ENCODE measurements around the gene ZBTB32. TPM values are rescaled to one million over a fixed set of nuclear protein-coding genes. Genes with fewer than 3 reads are reported as not detected.

Gene ZBTB32
- polyA plus RNA-seq, 2 of the 4 experiments (the other 2 are of a cell fraction), result not detected

Other genes with a start within 250 kb of the ZBTB32 start
- gene KRTDAP, start 214.1 kb upstream of the ZBTB32 start, polyA plus RNA-seq (2011; rRNA removed), result not detected in 2 replicates
- gene KRTDAP, start 214.1 kb upstream of the ZBTB32 start, polyA plus RNA-seq (2017; fragmentation: RNase III; extraction: RNeasy Plus Mini Kit Qiagen cat#74134 plus additional on column Dnase treatment), result not detected in 3 replicates
- gene DMKN, start 190.9 kb upstream of the ZBTB32 start, polyA plus RNA-seq (2011; rRNA removed), result 18.0 and 21.5 TPM in 2 replicates
- gene DMKN, start 190.9 kb upstream of the ZBTB32 start, polyA plus RNA-seq (2017; fragmentation: RNase III; extraction: RNeasy Plus Mini Kit Qiagen cat#74134 plus additional on column Dnase treatment), result 37.0 to 41.6 TPM (median 40.6 TPM) in 3 replicates
- gene SBSN, start 176.2 kb upstream of the ZBTB32 start, polyA plus RNA-seq (2011; rRNA removed), result 0.28 TPM in 2 replicates
- 0.67 to 1.1 TPM (median 0.89 TPM) in 3 replicates for gene SBSN, start 176.2 kb upstream of the ZBTB32 start, polyA plus RNA-seq (2017; fragmentation: RNase III; extraction: RNeasy Plus Mini Kit Qiagen cat#74134 plus additional on column Dnase treatment)
- not detected in 2 replicates for gene GAPDHS, start 171.1 kb upstream of the ZBTB32 start, polyA plus RNA-seq (2011; rRNA removed)
- gene GAPDHS, start 171.1 kb upstream of the ZBTB32 start, polyA plus RNA-seq (2017; fragmentation: RNase III; extraction: RNeasy Plus Mini Kit Qiagen cat#74134 plus additional on column Dnase treatment), result not detected in 3 replicates
- 335 and 446 TPM in 2 replicates for gene TMEM147, start 158.9 kb upstream of the ZBTB32 start, polyA plus RNA-seq (2011; rRNA removed)
- gene TMEM147, start 158.9 kb upstream of the ZBTB32 start, polyA plus RNA-seq (2017; fragmentation: RNase III; extraction: RNeasy Plus Mini Kit Qiagen cat#74134 plus additional on column Dnase treatment), result 257 to 282 TPM (median 257 TPM) in 3 replicates
- not detected in 2 replicates for gene ATP4A, start 140.9 kb upstream of the ZBTB32 start, polyA plus RNA-seq (2011; rRNA removed)
- gene ATP4A, start 140.9 kb upstream of the ZBTB32 start, polyA plus RNA-seq (2017; fragmentation: RNase III; extraction: RNeasy Plus Mini Kit Qiagen cat#74134 plus additional on column Dnase treatment), result 0.05 TPM in 1 of 3 replicates, not detected in the others
- gene PMIS2, start 118.4 kb upstream of the ZBTB32 start, polyA plus RNA-seq (2011; rRNA removed), result not detected in 2 replicates
- not detected in 3 replicates for gene PMIS2, start 118.4 kb upstream of the ZBTB32 start, polyA plus RNA-seq (2017; fragmentation: RNase III; extraction: RNeasy Plus Mini Kit Qiagen cat#74134 plus additional on column Dnase treatment)
- gene HAUS5, start 91.8 kb upstream of the ZBTB32 start, polyA plus RNA-seq (2011; rRNA removed), result 7.2 and 7.3 TPM in 2 replicates
- 16.0 to 17.6 TPM (median 16.1 TPM) in 3 replicates for gene HAUS5, start 91.8 kb upstream of the ZBTB32 start, polyA plus RNA-seq (2017; fragmentation: RNase III; extraction: RNeasy Plus Mini Kit Qiagen cat#74134 plus additional on column Dnase treatment)
- 62.1 and 80.4 TPM in 2 replicates for gene RBM42, start 75.5 kb upstream of the ZBTB32 start, polyA plus RNA-seq (2011; rRNA removed)
- 124 to 131 TPM (median 128 TPM) in 3 replicates for gene RBM42, start 75.5 kb upstream of the ZBTB32 start, polyA plus RNA-seq (2017; fragmentation: RNase III; extraction: RNeasy Plus Mini Kit Qiagen cat#74134 plus additional on column Dnase treatment)
- 0.15 and 0.36 TPM in 2 replicates for gene ETV2, start 62.8 kb upstream of the ZBTB32 start, polyA plus RNA-seq (2011; rRNA removed)
- 1.1 to 1.3 TPM (median 1.1 TPM) in 3 replicates for gene ETV2, start 62.8 kb upstream of the ZBTB32 start, polyA plus RNA-seq (2017; fragmentation: RNase III; extraction: RNeasy Plus Mini Kit Qiagen cat#74134 plus additional on column Dnase treatment)
- gene COX6B1, start 56.2 kb upstream of the ZBTB32 start, polyA plus RNA-seq (2011; rRNA removed), result 749 and 1,115 TPM in 2 replicates
- 1,179 to 1,276 TPM (median 1,260 TPM) in 3 replicates for gene COX6B1, start 56.2 kb upstream of the ZBTB32 start, polyA plus RNA-seq (2017; fragmentation: RNase III; extraction: RNeasy Plus Mini Kit Qiagen cat#74134 plus additional on column Dnase treatment)
- gene UPK1A, start 38.0 kb upstream of the ZBTB32 start, polyA plus RNA-seq (2011; rRNA removed), result 0.78 and 1.4 TPM in 2 replicates
- 0.37 to 0.44 TPM (median 0.39 TPM) in 3 replicates for gene UPK1A, start 38.0 kb upstream of the ZBTB32 start, polyA plus RNA-seq (2017; fragmentation: RNase III; extraction: RNeasy Plus Mini Kit Qiagen cat#74134 plus additional on column Dnase treatment)
- 17.8 and 25.1 TPM in 2 replicates for gene KMT2B, start 13.4 kb downstream of the ZBTB32 start, polyA plus RNA-seq (2011; rRNA removed)
- 39.4 to 40.8 TPM (median 39.9 TPM) in 3 replicates for gene KMT2B, start 13.4 kb downstream of the ZBTB32 start, polyA plus RNA-seq (2017; fragmentation: RNase III; extraction: RNeasy Plus Mini Kit Qiagen cat#74134 plus additional on column Dnase treatment)
- gene IGFLR1, start 37.9 kb downstream of the ZBTB32 start, polyA plus RNA-seq (2011; rRNA removed), result 5.7 and 6.4 TPM in 2 replicates
- gene IGFLR1, start 37.9 kb downstream of the ZBTB32 start, polyA plus RNA-seq (2017; fragmentation: RNase III; extraction: RNeasy Plus Mini Kit Qiagen cat#74134 plus additional on column Dnase treatment), result 13.4 to 15.9 TPM (median 14.4 TPM) in 3 replicates
- gene U2AF1L4, start 40.9 kb downstream of the ZBTB32 start, polyA plus RNA-seq (2011; rRNA removed), result 29.6 and 41.1 TPM in 2 replicates
- gene U2AF1L4, start 40.9 kb downstream of the ZBTB32 start, polyA plus RNA-seq (2017; fragmentation: RNase III; extraction: RNeasy Plus Mini Kit Qiagen cat#74134 plus additional on column Dnase treatment), result 39.0 to 45.6 TPM (median 42.8 TPM) in 3 replicates
- gene PSENEN, start 41.1 kb downstream of the ZBTB32 start, polyA plus RNA-seq (2011; rRNA removed), result 111 and 133 TPM in 2 replicates
- gene PSENEN, start 41.1 kb downstream of the ZBTB32 start, polyA plus RNA-seq (2017; fragmentation: RNase III; extraction: RNeasy Plus Mini Kit Qiagen cat#74134 plus additional on column Dnase treatment), result 191 to 203 TPM (median 197 TPM) in 3 replicates
- gene LIN37, start 44.0 kb downstream of the ZBTB32 start, polyA plus RNA-seq (2011; rRNA removed), result 8.1 and 11.5 TPM in 2 replicates
- gene LIN37, start 44.0 kb downstream of the ZBTB32 start, polyA plus RNA-seq (2017; fragmentation: RNase III; extraction: RNeasy Plus Mini Kit Qiagen cat#74134 plus additional on column Dnase treatment), result 20.4 to 23.1 TPM (median 22.0 TPM) in 3 replicates
- 0.12 and 0.16 TPM in 2 replicates for gene HSPB6, start 52.5 kb downstream of the ZBTB32 start, polyA plus RNA-seq (2011; rRNA removed)
- gene HSPB6, start 52.5 kb downstream of the ZBTB32 start, polyA plus RNA-seq (2017; fragmentation: RNase III; extraction: RNeasy Plus Mini Kit Qiagen cat#74134 plus additional on column Dnase treatment), result 0.11 to 0.28 TPM (median 0.26 TPM) in 3 replicates
- 19.5 and 30.8 TPM in 2 replicates for gene PROSER3, start 53.6 kb downstream of the ZBTB32 start, polyA plus RNA-seq (2011; rRNA removed)
- gene PROSER3, start 53.6 kb downstream of the ZBTB32 start, polyA plus RNA-seq (2017; fragmentation: RNase III; extraction: RNeasy Plus Mini Kit Qiagen cat#74134 plus additional on column Dnase treatment), result 24.4 to 27.6 TPM (median 25.3 TPM) in 3 replicates
- 0.84 and 2.1 TPM in 2 replicates for gene ARHGAP33, start 71.0 kb downstream of the ZBTB32 start, polyA plus RNA-seq (2011; rRNA removed)
- gene ARHGAP33, start 71.0 kb downstream of the ZBTB32 start, polyA plus RNA-seq (2017; fragmentation: RNase III; extraction: RNeasy Plus Mini Kit Qiagen cat#74134 plus additional on column Dnase treatment), result 4.6 to 7.7 TPM (median 6.1 TPM) in 3 replicates
- 0.86 and 0.92 TPM in 2 replicates for gene PRODH2, start 108.3 kb downstream of the ZBTB32 start, polyA plus RNA-seq (2011; rRNA removed)
- gene PRODH2, start 108.3 kb downstream of the ZBTB32 start, polyA plus RNA-seq (2017; fragmentation: RNase III; extraction: RNeasy Plus Mini Kit Qiagen cat#74134 plus additional on column Dnase treatment), result 0.55 to 1.0 TPM (median 0.73 TPM) in 3 replicates
- gene NPHS1, start 147.9 kb downstream of the ZBTB32 start, polyA plus RNA-seq (2011; rRNA removed), result 0.27 and 0.30 TPM in 2 replicates
- 0.16 to 0.27 TPM (median 0.21 TPM) in 3 replicates for gene NPHS1, start 147.9 kb downstream of the ZBTB32 start, polyA plus RNA-seq (2017; fragmentation: RNase III; extraction: RNeasy Plus Mini Kit Qiagen cat#74134 plus additional on column Dnase treatment)
- gene KIRREL2, start 152.4 kb downstream of the ZBTB32 start, polyA plus RNA-seq (2011; rRNA removed), result 0.26 and 0.34 TPM in 2 replicates
- 0.21 to 0.75 TPM (median 0.54 TPM) in 3 replicates for gene KIRREL2, start 152.4 kb downstream of the ZBTB32 start, polyA plus RNA-seq (2017; fragmentation: RNase III; extraction: RNeasy Plus Mini Kit Qiagen cat#74134 plus additional on column Dnase treatment)
- gene APLP1, start 164.0 kb downstream of the ZBTB32 start, polyA plus RNA-seq (2011; rRNA removed), result 55.3 and 60.4 TPM in 2 replicates
- gene APLP1, start 164.0 kb downstream of the ZBTB32 start, polyA plus RNA-seq (2017; fragmentation: RNase III; extraction: RNeasy Plus Mini Kit Qiagen cat#74134 plus additional on column Dnase treatment), result 52.1 to 54.8 TPM (median 54.7 TPM) in 3 replicates
- gene NFKBID, start 196.0 kb downstream of the ZBTB32 start, polyA plus RNA-seq (2011; rRNA removed), result 4.0 and 4.1 TPM in 2 replicates
- gene NFKBID, start 196.0 kb downstream of the ZBTB32 start, polyA plus RNA-seq (2017; fragmentation: RNase III; extraction: RNeasy Plus Mini Kit Qiagen cat#74134 plus additional on column Dnase treatment), result 8.5 to 14.8 TPM (median 9.6 TPM) in 3 replicates
- gene HCST, start 198.0 kb downstream of the ZBTB32 start, polyA plus RNA-seq (2011; rRNA removed), result 0.19 TPM in 1 of 2 replicates, not detected in the other
- gene HCST, start 198.0 kb downstream of the ZBTB32 start, polyA plus RNA-seq (2017; fragmentation: RNase III; extraction: RNeasy Plus Mini Kit Qiagen cat#74134 plus additional on column Dnase treatment), result 0.49 to 0.69 TPM in 2 of 3 replicates, not detected in the other
- gene TYROBP, start 203.7 kb downstream of the ZBTB32 start, polyA plus RNA-seq (2011; rRNA removed), result not detected in 2 replicates
- gene TYROBP, start 203.7 kb downstream of the ZBTB32 start, polyA plus RNA-seq (2017; fragmentation: RNase III; extraction: RNeasy Plus Mini Kit Qiagen cat#74134 plus additional on column Dnase treatment), result 0.21 TPM in 1 of 3 replicates, not detected in the others
- 2.4 and 3.1 TPM in 2 replicates for gene LRFN3, start 231.8 kb downstream of the ZBTB32 start, polyA plus RNA-seq (2011; rRNA removed)
- 12.8 to 17.1 TPM (median 16.6 TPM) in 3 replicates for gene LRFN3, start 231.8 kb downstream of the ZBTB32 start, polyA plus RNA-seq (2017; fragmentation: RNase III; extraction: RNeasy Plus Mini Kit Qiagen cat#74134 plus additional on column Dnase treatment)